Mesothelial cell of epicardium (in vitro differentiated cells): Measurements from ENCODE around the gene DDX28. TPM values are rescaled to one million over a fixed set of nuclear protein-coding genes. Genes with fewer than 3 reads are reported as not detected.
"Not testable (repeated sequence)": the region's sequence is repeated elsewhere in the genome, so short reads cannot be mapped to it uniquely, and the experiment has no call there.

Source experiments
- DNase-seq, 2 experiments: peaks; one replicate each; pipeline ENCODE4 v3.0.0; 2021; ENCODE audit warnings: low spot score in 2 of 2; ENCODE audit not compliant: unreplicated experiment in 2 of 2
- H3K27ac Mint-ChIP-seq: 2 replicates; pipeline ENCODE4 v1.8.0; 2021; ENCODE audit warnings: mixed read lengths
- H3K27me3 Mint-ChIP-seq: 2 replicates; pipeline ENCODE4 v1.8.0; 2021; ENCODE audit warnings: low read depth, mixed read lengths
- H3K36me3 Mint-ChIP-seq: 2 replicates; pipeline ENCODE4 v1.8.0; 2021; ENCODE audit warnings: mixed read lengths
- H3K4me1 Mint-ChIP-seq: 2 replicates; pipeline ENCODE4 v1.8.0; 2021; ENCODE audit warnings: mixed read lengths
- H3K4me3 Mint-ChIP-seq: 2 replicates; pipeline ENCODE4 v1.8.0; 2021; ENCODE audit warnings: mild to moderate bottlenecking, moderate library complexity, mixed read lengths
- H3K9me3 Mint-ChIP-seq: 2 replicates; pipeline ENCODE4 v1.8.0; 2021; ENCODE audit warnings: mixed read lengths
- total RNA-seq: library from RNA; stranded (reverse); gene quantifications from 3 replicates; pipeline ENCODE4 v1.2.1, GENCODE V29; 2021
- TF ChIP-seq, protein P1 (sequence below): fragments of 200-600 bp; sonication (generic); IDR thresholded peaks from one replicate; pipeline ENCODE4 v1.5.0; 2021; ENCODE audit warnings: antibody characterized with exemption; ENCODE audit not compliant: unreplicated experiment

Gene DDX28
- total RNA-seq, 1 donor from 2014 or later, result 11.8 TPM

DNA sequence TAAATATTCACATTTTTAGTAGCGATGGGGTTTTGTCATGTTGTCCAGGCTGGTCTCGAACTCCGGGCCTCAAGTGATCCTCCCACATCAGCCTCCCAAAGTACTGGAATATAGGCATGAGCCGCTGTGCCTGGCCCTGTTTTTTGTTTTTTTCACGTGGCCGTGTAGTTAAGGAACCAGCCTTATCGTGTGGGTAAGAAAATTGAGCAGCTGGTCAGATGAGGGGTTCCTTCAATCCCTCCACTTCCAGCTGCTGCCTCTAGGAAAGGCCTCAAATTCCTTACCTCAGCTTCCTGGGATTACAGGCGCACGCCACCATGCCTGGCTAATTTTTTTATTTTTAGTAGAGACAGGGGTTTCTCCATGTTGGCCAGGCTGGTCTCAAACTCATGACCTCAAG, 17.8 kb downstream of the DDX28 start:
- Mint-ChIP-seq H3K27ac (no peak overlapping the region), H3K9me3 (no peaks in the 10 kb centered on the region), H3K27me3 (peaks cover 1% of the 10 kb centered on the region), H3K4me1 (no peaks in the 10 kb centered on the region), H3K36me3 (no peaks in the 10 kb centered on the region), H3K4me3 (no peak overlapping the region)
- DNase-seq, result no peak
- TF ChIP-seq, protein P1, sequence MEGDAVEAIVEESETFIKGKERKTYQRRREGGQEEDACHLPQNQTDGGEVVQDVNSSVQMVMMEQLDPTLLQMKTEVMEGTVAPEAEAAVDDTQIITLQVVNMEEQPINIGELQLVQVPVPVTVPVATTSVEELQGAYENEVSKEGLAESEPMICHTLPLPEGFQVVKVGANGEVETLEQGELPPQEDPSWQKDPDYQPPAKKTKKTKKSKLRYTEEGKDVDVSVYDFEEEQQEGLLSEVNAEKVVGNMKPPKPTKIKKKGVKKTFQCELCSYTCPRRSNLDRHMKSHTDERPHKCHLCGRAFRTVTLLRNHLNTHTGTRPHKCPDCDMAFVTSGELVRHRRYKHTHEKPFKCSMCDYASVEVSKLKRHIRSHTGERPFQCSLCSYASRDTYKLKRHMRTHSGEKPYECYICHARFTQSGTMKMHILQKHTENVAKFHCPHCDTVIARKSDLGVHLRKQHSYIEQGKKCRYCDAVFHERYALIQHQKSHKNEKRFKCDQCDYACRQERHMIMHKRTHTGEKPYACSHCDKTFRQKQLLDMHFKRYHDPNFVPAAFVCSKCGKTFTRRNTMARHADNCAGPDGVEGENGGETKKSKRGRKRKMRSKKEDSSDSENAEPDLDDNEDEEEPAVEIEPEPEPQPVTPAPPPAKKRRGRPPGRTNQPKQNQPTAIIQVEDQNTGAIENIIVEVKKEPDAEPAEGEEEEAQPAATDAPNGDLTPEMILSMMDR, result no peak

DNA sequence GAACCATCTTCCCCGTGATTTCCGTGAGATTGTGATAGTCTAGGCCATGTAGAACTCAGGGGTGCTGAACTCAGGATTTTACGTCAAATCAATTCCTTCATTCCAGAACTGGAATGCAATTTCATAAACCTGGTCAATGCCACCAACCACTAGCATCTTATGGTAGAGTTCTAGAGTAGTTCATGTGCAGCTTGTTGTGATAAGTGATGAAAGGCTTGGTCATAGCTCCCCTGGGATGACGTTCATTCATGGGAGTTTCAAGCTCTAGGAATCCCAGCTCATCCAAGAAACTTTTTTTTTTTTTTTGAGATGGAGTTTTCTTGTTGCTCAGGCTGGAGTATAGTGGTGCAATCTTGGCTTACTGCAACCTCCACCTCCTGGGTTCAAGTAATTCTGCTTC, 20.0 kb downstream of the DDX28 start:
- Mint-ChIP-seq H3K27me3 (no peaks in the 10 kb centered on the region), H3K4me3 (no peak overlapping the region), H3K9me3 (no peaks in the 10 kb centered on the region), H3K27ac (no peak overlapping the region), H3K36me3 (no peaks in the 10 kb centered on the region), H3K4me1 (no peaks in the 10 kb centered on the region)
- DNase-seq, result no peak
- TF ChIP-seq, protein P1, result no peak

DNA sequence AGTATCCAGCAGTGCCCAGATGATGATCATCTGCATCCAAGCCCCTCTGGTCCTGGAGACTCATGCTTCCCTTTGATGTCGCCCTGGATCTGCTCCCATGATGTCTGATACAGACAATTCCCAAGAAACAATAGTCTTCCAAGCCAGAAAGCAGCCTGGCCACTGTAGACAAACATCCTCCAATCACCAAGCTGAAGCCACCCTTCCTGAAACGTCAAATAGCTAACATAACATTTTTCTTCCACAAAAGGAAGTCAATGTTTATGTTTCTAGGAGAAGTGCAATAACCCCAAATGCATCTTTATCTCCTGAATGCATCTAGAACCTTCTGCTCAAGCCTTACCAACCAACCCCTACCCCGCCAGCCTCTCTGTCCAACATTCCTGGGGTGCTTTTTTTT, 22.6 kb downstream of the DDX28 start:
- H3K36me3 Mint-ChIP-seq, result no peaks in the 10 kb centered on the region
- H3K4me1 Mint-ChIP-seq, result no peaks in the 10 kb centered on the region
- DNase-seq, result no peak
- H3K4me3 Mint-ChIP-seq, result no peak overlapping the region
- H3K27ac Mint-ChIP-seq, result no peak overlapping the region
- H3K27me3 Mint-ChIP-seq, result no peaks in the 10 kb centered on the region
- TF ChIP-seq, protein P1, result no peak
- H3K9me3 Mint-ChIP-seq, result no peaks in the 10 kb centered on the region

DNA sequence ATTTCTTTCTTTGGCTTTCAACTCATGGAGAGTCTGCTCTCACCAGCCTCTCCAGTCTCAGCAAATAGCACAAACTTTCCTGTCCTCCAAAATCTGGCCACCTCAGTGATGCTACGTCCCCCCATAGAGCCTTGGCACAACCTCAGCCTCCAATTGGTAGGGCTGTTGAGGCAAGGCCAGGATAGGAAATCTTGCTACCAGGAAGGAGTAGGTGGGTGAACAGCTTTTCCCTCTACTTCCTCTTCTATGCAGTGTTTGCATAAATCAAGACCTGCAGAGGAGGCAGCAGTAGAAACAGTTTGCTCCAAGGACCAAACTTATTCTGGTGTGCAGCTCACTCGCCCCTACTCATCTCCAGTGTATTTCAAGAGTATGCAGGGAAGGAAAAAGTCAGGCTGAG, 23.0 kb downstream of the DDX28 start:
- Mint-ChIP-seq H3K27me3 (no peaks in the 10 kb centered on the region), H3K36me3 (no peaks in the 10 kb centered on the region), H3K4me3 (no peak overlapping the region), H3K27ac (no peak overlapping the region), H3K4me1 (no peaks in the 10 kb centered on the region), H3K9me3 (no peaks in the 10 kb centered on the region)
- DNase-seq, result no peak
- TF ChIP-seq, protein P1, result no peak

DNA sequence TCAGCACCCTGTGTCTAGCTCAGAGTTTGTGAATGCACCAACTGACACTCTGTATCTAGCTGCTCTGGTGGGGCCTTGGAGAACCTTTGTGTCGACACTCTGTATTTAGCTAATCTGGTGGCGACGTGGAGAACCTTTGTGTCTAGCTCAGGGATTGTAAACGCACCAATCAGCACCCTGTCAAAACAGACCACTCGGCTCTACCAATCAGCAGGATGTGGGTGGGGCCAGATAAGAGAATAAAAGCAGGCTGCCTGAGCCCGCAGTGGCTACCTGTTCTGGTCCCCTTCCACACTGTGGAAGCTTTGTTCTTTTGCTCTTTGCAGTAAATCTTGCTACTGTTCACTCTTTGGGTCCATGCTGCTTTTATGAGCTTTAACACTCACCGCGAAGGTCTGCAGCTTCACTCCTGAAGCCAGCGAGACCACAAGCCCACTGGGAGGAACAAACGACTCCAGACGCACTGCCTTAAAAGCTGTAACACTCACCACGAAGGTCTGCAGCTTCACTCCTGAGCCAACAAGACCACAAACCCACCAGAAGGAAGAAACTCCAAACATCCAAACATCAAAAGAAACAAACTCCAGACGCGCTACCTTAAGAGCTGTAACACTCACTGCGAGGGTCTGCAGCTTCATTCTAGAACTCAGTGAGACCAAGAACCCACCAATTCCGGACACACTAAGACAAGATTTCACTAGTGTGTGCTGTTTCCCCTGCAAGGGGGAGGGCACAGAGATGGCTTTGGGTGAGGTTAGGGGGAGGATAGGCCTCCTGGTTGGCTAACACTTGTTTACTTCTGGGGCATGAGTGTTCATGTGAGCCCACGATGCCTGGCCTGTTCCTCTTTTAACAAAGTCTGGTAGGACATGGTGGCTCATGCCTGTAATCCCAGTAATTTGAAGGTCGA, 24.0 kb downstream of the DDX28 start, which contains the start of gene DPEP2:
DPEP2 (minus strand) TSS at position 706 of the 910 bp plus-strand sequence. CDS start 6,272 bp downstream, outside the sequence.
- not testable (repeated sequence) for H3K27me3 Mint-ChIP-seq, H3K36me3 Mint-ChIP-seq, H3K9me3 Mint-ChIP-seq, DNase-seq, H3K27ac Mint-ChIP-seq, H3K4me3 Mint-ChIP-seq, H3K4me1 Mint-ChIP-seq

DNA sequence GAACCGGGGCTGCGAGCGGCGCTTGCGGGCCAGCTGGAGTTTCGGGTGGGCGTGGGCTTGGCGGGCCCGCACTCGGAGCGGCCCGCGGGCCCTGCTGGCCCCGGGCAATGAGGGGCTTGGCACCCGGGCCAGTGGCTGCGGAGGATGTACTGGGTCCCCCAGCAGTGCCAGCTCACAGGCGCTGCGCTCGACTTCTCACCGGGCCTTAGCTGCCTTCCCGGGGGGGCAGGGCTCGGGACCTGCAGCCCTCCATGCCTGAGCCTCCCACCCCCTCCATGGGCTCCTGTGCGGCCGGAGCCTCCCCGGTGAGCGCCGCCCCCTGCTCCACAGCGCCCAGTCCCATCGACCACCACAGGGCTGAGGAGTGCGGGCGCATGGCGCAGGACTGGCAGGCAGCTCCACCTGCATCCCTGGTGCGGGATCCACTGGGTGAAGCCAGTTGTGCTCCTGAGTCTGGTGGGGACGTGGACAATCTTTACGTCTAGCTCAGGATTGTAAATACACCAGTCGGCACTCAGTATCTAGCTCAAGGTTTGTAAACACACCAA, 24.7 kb downstream of the DDX28 start:
- H3K27ac Mint-ChIP-seq, H3K27me3 Mint-ChIP-seq, H3K4me3 Mint-ChIP-seq: not testable (repeated sequence)

More for the DNA sequence above, 24.7 kb downstream of the DDX28 start:
- H3K9me3 Mint-ChIP-seq, H3K36me3 Mint-ChIP-seq, DNase-seq, H3K4me1 Mint-ChIP-seq: not testable (repeated sequence)
